Measurements from ENCODE around the gene LOC128125822.

The LOC128125822 gene

GRCh38 chr6:63598049-63599036, 26.1 kb downstream of the LOC128125822 start:
- peak; percentile 66 for TF ChIP-seq RAD21 (IDR thresholded peaks at IDR 0.05; ENCODE audit: low read depth)
- no peak for TF ChIP-seq CEBPB (IDR thresholded peaks at IDR 0.05)
- TF ChIP-seq TAF1 (IDR thresholded peaks at IDR 0.05; ENCODE audit: low read depth), result no peak

- no peak for TF ChIP-seq TAF1 (IDR thresholded peaks at IDR 0.05; ENCODE audit: low read depth)
- no peak for TF ChIP-seq REST (IDR thresholded peaks at IDR 0.05; ENCODE audit: low read depth)
- no peak for TF ChIP-seq ZBTB7A (IDR thresholded peaks at IDR 0.05; ENCODE audit: low read depth)
- TF ChIP-seq, protein P1, sequence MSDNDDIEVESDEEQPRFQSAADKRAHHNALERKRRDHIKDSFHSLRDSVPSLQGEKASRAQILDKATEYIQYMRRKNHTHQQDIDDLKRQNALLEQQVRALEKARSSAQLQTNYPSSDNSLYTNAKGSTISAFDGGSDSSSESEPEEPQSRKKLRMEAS (IDR thresholded peaks at IDR 0.05), result no peak
- no peak for TF ChIP-seq FOXM1 (IDR thresholded peaks at IDR 0.05; ENCODE audit: borderline replicate concordance, low read depth)
- TF ChIP-seq TCF12 (IDR thresholded peaks at IDR 0.05; ENCODE audit: low read depth), result no peak
Observed at GRCh38 chr6:63599243-63599642, 27.0 kb downstream of the LOC128125822 start.

GRCh38 chr6:63600136-63600535, 27.9 kb downstream of the LOC128125822 start:
- no peak for TF ChIP-seq FOXM1 (IDR thresholded peaks at IDR 0.05; ENCODE audit: borderline replicate concordance, low read depth)
- TF ChIP-seq REST (IDR thresholded peaks at IDR 0.05; ENCODE audit: low read depth), result no peak
- no peak for TF ChIP-seq EGR1 (IDR thresholded peaks at IDR 0.05)
- no peak for TF ChIP-seq CEBPB (IDR thresholded peaks at IDR 0.05)
- TF ChIP-seq CREB1 (IDR thresholded peaks at IDR 0.05; ENCODE audit: low read depth), result no peak
- no peak for TF ChIP-seq EP300 (IDR thresholded peaks at IDR 0.05; ENCODE audit: borderline replicate concordance)
- TF ChIP-seq YY1 (IDR thresholded peaks at IDR 0.05; ENCODE audit: low read depth), result no peak
- TF ChIP-seq NFIC (IDR thresholded peaks at IDR 0.05), result no peak
- TF ChIP-seq TEAD4 (IDR thresholded peaks at IDR 0.05), result no peak
- no peak for TF ChIP-seq RAD21 (IDR thresholded peaks at IDR 0.05; ENCODE audit: low read depth)
- TF ChIP-seq, protein P1 (IDR thresholded peaks at IDR 0.05), result no peak
- no peak for TF ChIP-seq TCF12 (IDR thresholded peaks at IDR 0.05; ENCODE audit: low read depth)
- TF ChIP-seq, protein P2, sequence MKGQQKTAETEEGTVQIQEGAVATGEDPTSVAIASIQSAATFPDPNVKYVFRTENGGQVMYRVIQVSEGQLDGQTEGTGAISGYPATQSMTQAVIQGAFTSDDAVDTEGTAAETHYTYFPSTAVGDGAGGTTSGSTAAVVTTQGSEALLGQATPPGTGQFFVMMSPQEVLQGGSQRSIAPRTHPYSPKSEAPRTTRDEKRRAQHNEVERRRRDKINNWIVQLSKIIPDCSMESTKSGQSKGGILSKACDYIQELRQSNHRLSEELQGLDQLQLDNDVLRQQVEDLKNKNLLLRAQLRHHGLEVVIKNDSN (IDR thresholded peaks at IDR 0.05), result no peak
- no peak for TF ChIP-seq TAF1 (IDR thresholded peaks at IDR 0.05; ENCODE audit: low read depth)
- no peak for TF ChIP-seq ZBTB7A (IDR thresholded peaks at IDR 0.05; ENCODE audit: low read depth)

DNA sequence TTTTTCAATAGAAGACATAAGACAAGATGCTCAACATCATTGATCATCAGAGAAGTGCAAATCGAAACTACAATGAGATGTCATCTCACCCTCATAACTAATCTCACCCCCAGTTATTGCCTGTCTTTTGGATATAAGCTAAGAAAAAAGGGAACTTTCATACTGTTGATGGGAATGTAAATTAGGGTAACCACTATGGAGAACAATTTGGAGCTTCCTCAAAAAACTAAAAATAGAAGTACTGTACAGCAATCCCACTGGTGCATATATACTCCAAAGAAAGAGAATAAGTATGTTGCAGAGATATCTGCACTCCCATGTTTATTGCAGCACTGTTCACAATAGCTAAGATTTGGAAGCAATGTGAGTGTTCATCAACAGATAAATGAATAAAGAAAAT, 37.0 kb downstream of the LOC128125822 start:
- no peak for TF ChIP-seq EP300 (IDR thresholded peaks at IDR 0.05; ENCODE audit: borderline replicate concordance)
- no peak for TF ChIP-seq NFIC (IDR thresholded peaks at IDR 0.05)
- no peak for TF ChIP-seq CREB1 (IDR thresholded peaks at IDR 0.05; ENCODE audit: low read depth)
- TF ChIP-seq, protein P1 (IDR thresholded peaks at IDR 0.05), result no peak
- TF ChIP-seq TEAD4 (IDR thresholded peaks at IDR 0.05), result no peak
- no peak for TF ChIP-seq FOXM1 (IDR thresholded peaks at IDR 0.05; ENCODE audit: borderline replicate concordance, low read depth)
- no peak for TF ChIP-seq ZBTB7A (IDR thresholded peaks at IDR 0.05; ENCODE audit: low read depth)
- no peak for TF ChIP-seq TCF12 (IDR thresholded peaks at IDR 0.05; ENCODE audit: low read depth)
- no peak for TF ChIP-seq YY1 (IDR thresholded peaks at IDR 0.05; ENCODE audit: low read depth)
- no peak for TF ChIP-seq REST (IDR thresholded peaks at IDR 0.05; ENCODE audit: low read depth)
- TF ChIP-seq CEBPB (IDR thresholded peaks at IDR 0.05), result no peak
- TF ChIP-seq, protein P2 (IDR thresholded peaks at IDR 0.05), result no peak
- no peak for TF ChIP-seq RAD21 (IDR thresholded peaks at IDR 0.05; ENCODE audit: low read depth)
- no peak for TF ChIP-seq TAF1 (IDR thresholded peaks at IDR 0.05; ENCODE audit: low read depth)

Measured in Ishikawa (cell line).